Neural progenitor cell (in vitro differentiated cells): ENCODE data around the gene SPECC1L. TPM values are rescaled to one million over a fixed set of nuclear protein-coding genes. Genes with fewer than 3 reads are reported as not detected.

Experiments
- DNase-seq: peaks from one replicate; pipeline ENCODE4 v3.0.0-alpha.2; 2016; ENCODE audit warnings: low spot score
- H2AFZ ChIP-seq: fragments of 200-600 bp; sonication (generic); replicated peaks from 2 replicates; pipeline ENCODE4 v1.6.1; 2016; ENCODE audit warnings: antibody characterized with exemption
- H3F3A ChIP-seq: fragments of 200-600 bp; sonication (generic); 2 replicates; pipeline ENCODE4 v1.6.1; 2016; ENCODE audit warnings: antibody characterized with exemption, low read depth
- H3K27ac ChIP-seq: fragments of 200-600 bp; sonication (generic); 2 replicates; pipeline ENCODE4 v1.5.1; 2016; ENCODE audit warnings: mild to moderate bottlenecking
- H3K27me3 ChIP-seq: fragments of 200-600 bp; sonication (generic); 2 replicates; pipeline ENCODE4 v1.6.1; 2016; ENCODE audit warnings: mild to moderate bottlenecking, moderate library complexity
- H3K36me3 ChIP-seq: fragments of 200-600 bp; sonication (generic); 2 replicates; pipeline ENCODE4 v1.5.1; 2016
- H3K4me1 ChIP-seq: fragments of 200-600 bp; sonication (generic); 2 replicates; pipeline ENCODE4 v1.6.1; 2016; ENCODE audit warnings: mixed run types
- H3K4me2 ChIP-seq: fragments of 200-600 bp; sonication (generic); 2 replicates; pipeline ENCODE4 v1.6.1; 2016
- H3K4me3 ChIP-seq: fragments of 200-600 bp; sonication (generic); 2 replicates; pipeline ENCODE4 v1.5.1; 2016
- H3K79me2 ChIP-seq: fragments of 200-600 bp; sonication (generic); 2 replicates; pipeline ENCODE4 v1.6.1; 2016; ENCODE audit warnings: low read depth
- H3K9ac ChIP-seq: fragments of 200-600 bp; sonication (generic); 2 replicates; pipeline ENCODE4 v1.6.1; 2016
- H3K9me3 ChIP-seq: fragments of 200-600 bp; sonication (generic); 2 replicates; pipeline ENCODE4 v1.5.1; 2016; ENCODE audit warnings: low read depth
- H4K20me1 ChIP-seq: fragments of 200-600 bp; sonication (generic); 2 replicates; pipeline ENCODE4 v1.6.1; 2016; ENCODE audit warnings: low read depth
- H3K27ac Mint-ChIP-seq: 3 replicates; pipeline ENCODE4 v1.8.0; 2021; ENCODE audit warnings: mixed read lengths
- H3K27me3 Mint-ChIP-seq: 2 replicates; pipeline ENCODE4 v1.8.0; 2022; ENCODE audit warnings: low read depth, mild to moderate bottlenecking, inconsistent platforms, moderate library complexity, mixed read lengths; ENCODE audit not compliant: insufficient read depth
- H3K36me3 Mint-ChIP-seq: 3 replicates; pipeline ENCODE4 v1.8.0; 2021; ENCODE audit warnings: mixed read lengths
- H3K4me1 Mint-ChIP-seq: 3 replicates; pipeline ENCODE4 v1.8.0; 2021; ENCODE audit warnings: mixed read lengths
- H3K4me3 Mint-ChIP-seq: 3 replicates; pipeline ENCODE4 v1.8.0; 2021; ENCODE audit warnings: mild to moderate bottlenecking, moderate library complexity, mixed read lengths
- H3K9me3 Mint-ChIP-seq: 3 replicates; pipeline ENCODE4 v1.8.0; 2020; ENCODE audit warnings: mixed read lengths
- CTCF ChIP-seq: fragments of 200-600 bp; sonication (generic); IDR thresholded peaks from 2 replicates; pipeline ENCODE4 v1.5.1; 2017; ENCODE audit warnings: antibody characterized with exemption, mild to moderate bottlenecking
- EZH2 ChIP-seq: fragments of 200-600 bp; sonication (generic); IDR thresholded peaks from 2 replicates; pipeline ENCODE4 v1.6.1; 2017; ENCODE audit warnings: antibody characterized with exemption, mild to moderate bottlenecking, moderate library complexity
- EZH2phosphoT487 ChIP-seq: fragments of 200-600 bp; sonication (generic); IDR thresholded peaks from 2 replicates; pipeline ENCODE4 v1.6.1; 2017; ENCODE audit warnings: antibody characterized with exemption
- total RNA-seq: library from RNA; depleted of rRNA; stranded (reverse); fragments of >200 nt; gene quantifications from 2 replicates; pipeline ENCODE4 v1.2.3, GENCODE V29; 2015; ENCODE audit warnings: low replicate concordance

Gene SPECC1L
- total RNA-seq, 1 donor from 2014 or later: 48.9 TPM

- Histone ChIP-seq H2AFZ (no peak overlapping the region), H3K4me2 (no peak overlapping the region), H3K9me3 (no peaks in the 10 kb centered on the region), H4K20me1 (peaks cover 33% of the 10 kb centered on the region), H3K9ac (no peak overlapping the region), H3K27me3 (no peaks in the 10 kb centered on the region), H3K79me2 (peaks cover 61% of the 10 kb centered on the region), H3K4me3 (no peak overlapping the region), H3F3A (no peaks in the 10 kb centered on the region), H3K4me1 (no peaks in the 10 kb centered on the region), H3K27ac (no peak overlapping the region), H3K36me3 (peaks cover 18% of the 10 kb centered on the region)
- peaks cover 12% of the 10 kb centered on the region for H3K9me3 Mint-ChIP-seq
- DNase-seq: no peak
- H3K4me1 Mint-ChIP-seq: peaks cover 3% of the 10 kb centered on the region
- H3K27ac Mint-ChIP-seq: no peak overlapping the region
- H3K36me3 Mint-ChIP-seq: peaks cover 49% of the 10 kb centered on the region
- no peak overlapping the region for H3K4me3 Mint-ChIP-seq
- TF ChIP-seq CTCF (no peak), EZH2 (no peak), EZH2phosphoT487 (no peak)
- H3K27me3 Mint-ChIP-seq: peaks cover 4% of the 10 kb centered on the region
Observed at GRCh38 chr22:24302591-24302990, 32.0 kb downstream of the SPECC1L start.

GRCh38 chr22:24303007-24303406 is 32.4 kb downstream of the SPECC1L start:
- no peaks in the 10 kb centered on the region for H3F3A ChIP-seq
- H3K27ac Mint-ChIP-seq: no peak overlapping the region
- no peak overlapping the region for H3K27ac ChIP-seq
- no peak for TF ChIP-seq CTCF
- no peak for TF ChIP-seq EZH2phosphoT487
- no peak for TF ChIP-seq EZH2
- H3K4me3 Mint-ChIP-seq: no peak overlapping the region
- H3K9me3 Mint-ChIP-seq: peaks cover 12% of the 10 kb centered on the region
- no peak overlapping the region for H3K4me3 ChIP-seq
- no peaks in the 10 kb centered on the region for H3K4me1 ChIP-seq
- no peak overlapping the region for H3K9ac ChIP-seq
- no peaks in the 10 kb centered on the region for H3K9me3 ChIP-seq
- DNase-seq: no peak
- H3K4me2 ChIP-seq: no peak overlapping the region
- H3K79me2 ChIP-seq: peaks cover 63% of the 10 kb centered on the region
- peaks cover 30% of the 10 kb centered on the region for H4K20me1 ChIP-seq
- no peak overlapping the region for H2AFZ ChIP-seq
- H3K36me3 Mint-ChIP-seq: peaks cover 49% of the 10 kb centered on the region
- peaks cover 4% of the 10 kb centered on the region for H3K27me3 Mint-ChIP-seq
- peaks cover 18% of the 10 kb centered on the region for H3K36me3 ChIP-seq
- H3K4me1 Mint-ChIP-seq: peaks cover 3% of the 10 kb centered on the region
- H3K27me3 ChIP-seq: no peaks in the 10 kb centered on the region

GRCh38 chr22:24304062-24304675 is 33.5 kb downstream of the SPECC1L start:
- TF ChIP-seq EZH2 (no peak), CTCF (no peak), EZH2phosphoT487 (no peak)
- no peak overlapping the region for H3K27ac ChIP-seq
- Mint-ChIP-seq H3K36me3 (peaks cover 49% of the 10 kb centered on the region), H3K4me1 (peaks cover 3% of the 10 kb centered on the region), H3K9me3 (peaks cover 12% of the 10 kb centered on the region), H3K27me3 (peaks cover 4% of the 10 kb centered on the region), H3K4me3 (no peak overlapping the region), H3K27ac (no peak overlapping the region)
- peaks cover 19% of the 10 kb centered on the region for H4K20me1 ChIP-seq
- H3K4me2 ChIP-seq: no peak overlapping the region
- no peaks in the 10 kb centered on the region for H3K27me3 ChIP-seq
- H3F3A ChIP-seq: no peaks in the 10 kb centered on the region
- DNase-seq: no peak
- H3K4me1 ChIP-seq: no peaks in the 10 kb centered on the region
- no peak overlapping the region for H2AFZ ChIP-seq
- H3K4me3 ChIP-seq: no peak overlapping the region
- no peak overlapping the region for H3K9ac ChIP-seq
- no peaks in the 10 kb centered on the region for H3K9me3 ChIP-seq
- peaks cover 62% of the 10 kb centered on the region for H3K79me2 ChIP-seq
- peaks cover 18% of the 10 kb centered on the region for H3K36me3 ChIP-seq
